Stomach (tissue), 9 donors: ENCODE measurements around the gene SSBP3. TPM values are rescaled to one million over a fixed set of nuclear protein-coding genes. Genes with fewer than 3 reads are reported as not detected.

Experiments used
- DNase-seq, 2 donors: peaks; one replicate each; pipeline versions ENCODE4 v3.0.0 to v3.0.0-alpha.2; 2013 to 2019
- H3K27ac ChIP-seq, 5 donors: fragments of 200-600 bp in 4 of 5; sonication (generic) in 4 of 5; one replicate each; pipeline ENCODE4 v1.5.1; 2013 to 2019; ENCODE audit warnings: mild to moderate bottlenecking in 1 of 5, moderate library complexity in 1 of 5
- H3K27me3 ChIP-seq, 3 donors: fragments of 200-600 bp; sonication (generic); one replicate each; pipeline ENCODE4 v1.5.1; 2017 to 2019; ENCODE audit warnings: mixed run types in 1 of 3
- H3K36me3 ChIP-seq, 4 donors: fragments of 200-600 bp; sonication (generic); 1 replicate in 3 of 4; 2 replicates in 1 of 4; pipeline ENCODE4 v1.5.1; 2016 to 2019
- H3K4me1 ChIP-seq, 4 donors: fragments of 200-600 bp; sonication (generic); one replicate each; pipeline ENCODE4 v1.5.1; 2016 to 2019
- H3K4me3 ChIP-seq, 4 donors: fragments of 200-600 bp; sonication (generic) in 3 of 4; one replicate each; pipeline ENCODE4 v1.5.1; 2016 to 2019; ENCODE audit warnings: mild to moderate bottlenecking in 1 of 4
- H3K9me3 ChIP-seq, 4 donors: fragments of 200-600 bp; sonication (generic); one replicate each; pipeline ENCODE4 v1.5.1; 2016 to 2019
- EP300 ChIP-seq: sonication (generic); formaldehyde crosslinking; IDR thresholded peaks from one replicate; pipeline ENCODE4 v1.6.1; 2017; ENCODE audit warnings: antibody characterized with exemption
- POLR2A ChIP-seq, 4 donors: fragments of 450-650 bp; IDR thresholded peaks; one replicate each; pipeline ENCODE4 v1.6.1; 2016; ENCODE audit warnings: antibody characterized with exemption in 4 of 4, control low read depth in 2 of 4, mild to moderate bottlenecking in 1 of 4, moderate library complexity in 1 of 4
- POLR2AphosphoS5 ChIP-seq, 3 donors: sonication (generic); formaldehyde crosslinking; IDR thresholded peaks; one replicate each; pipeline ENCODE4 v1.6.1; 2016; ENCODE audit warnings: antibody characterized with exemption in 3 of 3
- WGBS, 5 donors: extraction: QIAGEN DNeasy Blood & Tissue Kit in 3 of 5; methylation state at CpG; one replicate each; pipeline versions ENCODE4 v1.1.5 to v1.1.7; 2013 to 2018; 5-methylcytosine and 5-hydroxymethylcytosine counted together
- intact Hi-C: fragments of 100-400 bp; cut with DNase I; formaldehyde crosslinking; loops from one replicate; pipeline ENCODE4 v1.15.1; 2023; ENCODE audit warnings: low total_unique reads
- polyA plus RNA-seq, 3 donors: library from polyadenylated mRNA; stranded (reverse); fragments of 200-250 nt; gene quantifications; one replicate each; pipeline ENCODE4 v1.2.3, GENCODE V29; 2013
- total RNA-seq, 5 donors: library from RNA; depleted of rRNA; stranded (reverse); fragments of >200 nt; gene quantifications; one replicate each; pipeline versions ENCODE4 v1.1.0 to v1.2.3, GENCODE V29; 2014 to 2016
- TF ChIP-seq, protein P1 (sequence below), 7 experiments: fragments of 450-650 bp in 4 of 7; fragments of 200-600 bp in 3 of 7; sonication (generic) in 3 of 7; IDR thresholded peaks; one replicate each; pipeline ENCODE4 v1.5.1; 2016 to 2019; ENCODE audit warnings: antibody characterized with exemption in 7 of 7, control low read depth in 2 of 7, mild to moderate bottlenecking in 1 of 7
- donor health status: healthy with polysubstance abuse.
- donor health status: Bipolar disorder and iron deficiency.
- donor health status: healthy.

Gene SSBP3
- total and polyA plus RNA-seq, 8 donors: 4.3 to 100 (median 38.1) TPM

DNA sequence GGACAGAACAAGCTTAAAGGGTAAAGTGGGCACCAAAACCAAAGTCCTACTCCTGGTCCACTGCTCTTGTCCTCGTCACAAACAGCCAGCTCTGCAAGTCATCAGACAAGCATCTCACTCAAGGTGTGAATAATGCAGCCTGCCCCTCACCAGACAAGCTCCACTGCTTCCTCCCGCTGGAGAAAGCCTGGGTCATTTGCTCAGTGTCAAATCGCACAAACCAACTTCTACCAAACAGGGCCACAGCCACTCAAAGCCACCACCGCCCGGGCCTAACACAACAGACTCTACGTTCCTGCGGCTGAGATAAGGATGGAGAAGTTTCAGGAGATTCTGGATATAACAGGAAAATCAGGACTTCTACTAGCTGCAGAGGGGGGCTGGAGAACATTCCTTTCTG is 3.3 kb downstream of the SSBP3 start:
- TF ChIP-seq EP300 (no peak), POLR2AphosphoS5 (IDR thresholded peaks at IDR 0.05) (peak in 1 of 3 donors; percentile 4)
- TF ChIP-seq, protein P1, sequence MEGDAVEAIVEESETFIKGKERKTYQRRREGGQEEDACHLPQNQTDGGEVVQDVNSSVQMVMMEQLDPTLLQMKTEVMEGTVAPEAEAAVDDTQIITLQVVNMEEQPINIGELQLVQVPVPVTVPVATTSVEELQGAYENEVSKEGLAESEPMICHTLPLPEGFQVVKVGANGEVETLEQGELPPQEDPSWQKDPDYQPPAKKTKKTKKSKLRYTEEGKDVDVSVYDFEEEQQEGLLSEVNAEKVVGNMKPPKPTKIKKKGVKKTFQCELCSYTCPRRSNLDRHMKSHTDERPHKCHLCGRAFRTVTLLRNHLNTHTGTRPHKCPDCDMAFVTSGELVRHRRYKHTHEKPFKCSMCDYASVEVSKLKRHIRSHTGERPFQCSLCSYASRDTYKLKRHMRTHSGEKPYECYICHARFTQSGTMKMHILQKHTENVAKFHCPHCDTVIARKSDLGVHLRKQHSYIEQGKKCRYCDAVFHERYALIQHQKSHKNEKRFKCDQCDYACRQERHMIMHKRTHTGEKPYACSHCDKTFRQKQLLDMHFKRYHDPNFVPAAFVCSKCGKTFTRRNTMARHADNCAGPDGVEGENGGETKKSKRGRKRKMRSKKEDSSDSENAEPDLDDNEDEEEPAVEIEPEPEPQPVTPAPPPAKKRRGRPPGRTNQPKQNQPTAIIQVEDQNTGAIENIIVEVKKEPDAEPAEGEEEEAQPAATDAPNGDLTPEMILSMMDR (IDR thresholded peaks at IDR 0.05): no peak
- intact Hi-C loops: loop anchor here (10.0 kb wide), 2 partner anchors 138 to 188 kb away; no protein-coding TSS in a partner anchor
- H3K9me3 ChIP-seq: no peaks in the 10 kb centered on the region
- peaks cover 48 to 85% (median 79%) of the 10 kb centered on the region in 4 donors for H3K4me1 ChIP-seq
- H3K27ac ChIP-seq: peak overlapping the region; percentile 45 to 96 (median 88)
- peak overlapping the region; percentile 87 to 97 (median 94) for H3K4me3 ChIP-seq
- DNase-seq: peak in 1 of 2 donors; percentile 47
- H3K36me3 ChIP-seq: peaks cover 29 to 46% (median 40%) of the 10 kb centered on the region in 4 donors
- WGBS, 5 donors: 13 to 52% (median 32%) methylated on average over 6 to 7 of the region's 7 CpGs
- H3K27me3 ChIP-seq: no peaks in the 10 kb centered on the region

- H3K9me3 ChIP-seq: no peaks in the 10 kb centered on the region
- intact Hi-C loops: loop anchor here (10.0 kb wide), 2 partner anchors 137 to 187 kb away; no protein-coding TSS in a partner anchor
- peak; percentile 73 to 76 for DNase-seq
- H3K4me1 ChIP-seq: peaks cover 57 to 88% (median 84%) of the 10 kb centered on the region in 4 donors
- H3K4me3 ChIP-seq: peak overlapping the region in 2 of 4 donors; percentile 11 to 87
- H3K27ac ChIP-seq: peak overlapping the region; percentile 44 to 96 (median 88)
- no peaks in the 10 kb centered on the region for H3K27me3 ChIP-seq
- WGBS, 5 donors: 32 to 50% (median 47%) methylated on average over 6 of the region's 6 CpGs
- TF ChIP-seq EP300: no peak
- TF ChIP-seq, protein P1 (IDR thresholded peaks at IDR 0.05): no peak
- peak; percentile 24 to 77 (median 45) for TF ChIP-seq POLR2AphosphoS5 (IDR thresholded peaks at IDR 0.05)
- no peak for TF ChIP-seq POLR2A (IDR thresholded peaks at IDR 0.05)
- H3K36me3 ChIP-seq: peaks cover 37 to 57% (median 50%) of the 10 kb centered on the region in 4 donors
These were observed 4.4 kb downstream of the SSBP3 start for GRCh38 chr1:54401799-54402198.

- Histone ChIP-seq H3K9me3 (no peaks in the 10 kb centered on the region), H3K4me1 (peaks cover 69 to 98% (median 93%) of the 10 kb centered on the region in 4 donors), H3K27ac (peak overlapping the region in 2 of 5 donors; percentile 5 to 88), H3K27me3 (no peaks in the 10 kb centered on the region), H3K36me3 (peaks cover 37 to 63% (median 55%) of the 10 kb centered on the region in 4 donors), H3K4me3 (no peak overlapping the region)
- WGBS, 5 donors: 52 to 75% (median 62%) methylated on average over 2 of the region's 2 CpGs
- TF ChIP-seq, protein P1 (IDR thresholded peaks at IDR 0.05): no peak
- no peak for TF ChIP-seq EP300
- intact Hi-C loops: loop anchor here (10.0 kb wide), 2 partner anchors 136 to 186 kb away; no protein-coding TSS in a partner anchor
- no peak for DNase-seq
These were observed 5.9 kb downstream of the SSBP3 start for GRCh38 chr1:54400329-54400728.

- 89 to 96% (median 95%) methylated on average over 4 of the region's 4 CpGs for WGBS, 5 donors
- intact Hi-C loops: loop anchor here (10.0 kb wide), 3 partner anchors 55 to 185 kb away; no protein-coding TSS in a partner anchor
- no peaks in the 10 kb centered on the region for H3K9me3 ChIP-seq
- peaks cover 73 to 97% (median 89%) of the 10 kb centered on the region in 4 donors for H3K4me1 ChIP-seq
- peaks cover 37 to 68% (median 59%) of the 10 kb centered on the region in 4 donors for H3K36me3 ChIP-seq
- TF ChIP-seq POLR2AphosphoS5 (IDR thresholded peaks at IDR 0.05) (no peak), POLR2A (IDR thresholded peaks at IDR 0.05) (no peak), EP300 (no peak)
- TF ChIP-seq, protein P1 (IDR thresholded peaks at IDR 0.05): no peak
- peak overlapping the region in 1 of 5 donors; percentile 9 for H3K27ac ChIP-seq
- DNase-seq: no peak
- H3K4me3 ChIP-seq: no peak overlapping the region
- H3K27me3 ChIP-seq: no peaks in the 10 kb centered on the region
These were observed 6.4 kb downstream of the SSBP3 start for GRCh38 chr1:54399765-54400164.
